ENCODE measurements around the gene COL6A2.

- TF ChIP-seq RAD21 (conservative IDR thresholded peaks at IDR 0.05 in 1 of 2, IDR thresholded peaks at IDR 0.05 in 1 of 2) = no peak
- no peak for TF ChIP-seq CTCF (IDR thresholded peaks at IDR 0.05)
- TF ChIP-seq MAX (IDR thresholded peaks at IDR 0.05) = no peak
- TF ChIP-seq POLR2A (IDR thresholded peaks at IDR 0.05; ENCODE audit: low read length) = no peak
Observed at GRCh38 chr21:46115441-46116188, 17.7 kb downstream of the COL6A2 start.

All from A549 (cell line).